GM21786 (cell line): ENCODE results near the gene TUB.

Experiments used
- ATAC-seq: cut with Tn5 transposase; IDR thresholded peaks from one replicate; pipeline ENCODE4 v1.9.1; 2021; ENCODE audit not compliant: unreplicated experiment

Gene TUB, protein sequence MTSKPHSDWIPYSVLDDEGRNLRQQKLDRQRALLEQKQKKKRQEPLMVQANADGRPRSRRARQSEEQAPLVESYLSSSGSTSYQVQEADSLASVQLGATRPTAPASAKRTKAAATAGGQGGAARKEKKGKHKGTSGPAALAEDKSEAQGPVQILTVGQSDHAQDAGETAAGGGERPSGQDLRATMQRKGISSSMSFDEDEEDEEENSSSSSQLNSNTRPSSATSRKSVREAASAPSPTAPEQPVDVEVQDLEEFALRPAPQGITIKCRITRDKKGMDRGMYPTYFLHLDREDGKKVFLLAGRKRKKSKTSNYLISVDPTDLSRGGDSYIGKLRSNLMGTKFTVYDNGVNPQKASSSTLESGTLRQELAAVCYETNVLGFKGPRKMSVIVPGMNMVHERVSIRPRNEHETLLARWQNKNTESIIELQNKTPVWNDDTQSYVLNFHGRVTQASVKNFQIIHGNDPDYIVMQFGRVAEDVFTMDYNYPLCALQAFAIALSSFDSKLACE

DNA sequence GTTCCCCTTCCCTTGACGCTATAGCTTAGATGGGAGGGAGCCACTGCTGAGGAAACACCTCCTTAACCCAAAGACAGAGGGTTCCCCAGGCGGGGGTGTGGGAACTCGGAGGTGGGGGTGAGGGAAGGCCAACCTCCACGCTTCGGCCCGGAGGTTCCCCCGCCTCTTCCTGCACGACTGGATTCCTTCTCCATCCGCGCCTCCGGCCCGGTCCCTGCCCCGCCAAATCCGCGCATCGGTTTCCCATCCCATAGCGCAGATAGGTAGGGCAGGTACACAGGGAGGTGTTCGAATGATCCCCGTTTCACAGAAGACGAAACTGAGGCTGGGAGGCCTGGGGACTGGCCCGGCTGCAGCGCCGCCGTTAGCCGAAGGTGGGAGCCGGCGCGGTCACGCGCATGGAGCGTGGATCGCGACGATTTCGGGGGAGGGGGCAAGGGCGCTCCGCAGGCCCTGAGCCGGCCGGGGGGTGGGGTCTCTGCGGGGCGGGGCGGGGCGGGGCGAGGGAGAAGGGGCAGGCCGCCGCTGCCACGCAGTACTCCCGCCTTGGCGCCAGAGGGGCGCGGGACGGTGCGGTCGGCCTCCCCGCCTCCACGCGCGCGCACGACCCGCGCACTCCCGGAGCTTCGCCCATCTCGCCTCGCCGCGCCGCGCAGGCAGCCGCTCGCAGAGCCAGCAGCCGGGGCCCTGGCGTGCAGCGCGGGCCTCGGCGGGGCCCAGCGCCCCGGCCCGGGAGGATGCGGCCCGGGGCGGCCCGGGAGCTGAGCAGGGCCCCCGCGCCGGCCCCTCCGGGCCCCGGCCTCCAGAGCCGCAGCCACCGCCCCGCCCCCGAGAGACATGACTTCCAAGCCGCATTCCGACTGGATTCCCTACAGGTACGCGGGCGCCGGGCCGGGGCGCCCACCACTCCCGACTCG, at the start of gene TUB:
Gene TUB (plus strand): TSS at position 538 of the 917 bp plus-strand sequence. CDS start 300 bp downstream, at position 838.
- ATAC-seq: no peak

DNA sequence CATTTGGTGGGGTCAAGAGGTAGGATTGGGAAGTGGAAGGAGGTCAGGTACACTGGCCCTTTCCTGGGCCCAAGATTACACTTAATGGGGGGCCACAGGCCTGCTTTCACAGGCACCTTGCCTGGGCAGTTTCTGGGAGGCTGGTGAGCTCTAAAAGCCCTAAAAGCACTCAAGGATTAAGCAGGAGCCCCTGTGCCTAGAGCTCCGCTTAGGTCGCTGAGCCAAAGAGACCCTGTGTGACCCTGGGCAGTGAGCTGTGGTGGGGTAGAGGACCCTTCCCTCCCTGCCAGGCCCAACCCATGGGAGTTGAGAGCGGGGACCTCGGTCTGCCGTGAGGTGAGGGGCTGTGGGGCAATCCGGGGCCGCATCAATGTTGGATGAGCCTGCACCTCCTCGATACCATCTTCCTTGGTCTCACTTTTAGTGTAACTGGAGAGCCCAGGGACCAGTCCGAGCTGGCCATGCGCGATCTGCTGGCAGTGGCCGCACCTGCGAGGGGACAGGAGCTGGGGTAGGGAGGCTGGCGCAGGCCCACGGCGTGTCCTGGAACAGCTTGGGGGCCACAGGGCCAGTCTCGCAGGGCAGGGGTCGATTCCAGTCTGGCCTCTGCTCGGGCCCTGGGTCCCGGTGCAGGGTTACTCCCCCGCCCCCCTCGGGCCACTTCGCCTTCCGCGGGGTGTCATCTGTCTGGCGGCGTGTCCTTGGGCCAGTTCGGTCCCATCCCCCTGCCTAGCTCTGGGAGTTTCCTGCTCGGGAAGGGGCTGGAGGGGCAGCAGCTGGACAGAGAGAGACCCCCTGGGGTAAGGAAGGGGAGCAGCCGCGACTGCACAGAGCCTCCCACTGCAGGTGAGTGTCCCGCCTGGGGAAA, 49.5 kb upstream of the TUB start:
- no peak for ATAC-seq

DNA sequence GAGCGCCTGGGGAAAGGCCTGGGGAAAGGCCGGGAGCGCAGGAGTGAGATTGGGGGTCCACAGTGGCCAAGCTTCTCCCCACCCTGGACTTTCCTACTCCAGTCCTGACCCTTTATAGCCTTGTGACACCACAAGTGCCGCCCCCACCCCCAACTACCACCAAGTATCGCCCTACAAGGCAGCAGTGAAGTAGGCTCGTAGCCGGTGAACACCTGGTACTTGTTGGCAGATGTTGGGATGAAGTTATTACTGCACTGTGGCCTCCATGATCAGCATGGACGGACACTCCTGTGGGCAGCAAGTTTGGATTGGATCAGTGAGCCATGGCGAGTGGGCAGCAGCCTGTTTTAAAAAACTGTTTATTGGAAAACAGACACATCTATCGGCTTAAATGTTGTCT, 48.9 kb upstream of the TUB start:
- no peak for ATAC-seq

GRCh38 chr11:8032576-8033304, 48.3 kb upstream of the TUB start:
- no peak for ATAC-seq

- peak; percentile 73 for ATAC-seq
These were observed 47.5 kb upstream of the TUB start for GRCh38 chr11:8033305-8034105.

GRCh38 chr11:8034106-8034585, 46.9 kb upstream of the TUB start:
- ATAC-seq: no peak

GRCh38 chr11:8034604-8035190, 46.3 kb upstream of the TUB start:
- ATAC-seq: no peak

GRCh38 chr11:8035200-8035855, 45.7 kb upstream of the TUB start:
- no peak for ATAC-seq

GRCh38 chr11:8036002-8036802, 44.8 kb upstream of the TUB start:
- ATAC-seq: no peak

DNA sequence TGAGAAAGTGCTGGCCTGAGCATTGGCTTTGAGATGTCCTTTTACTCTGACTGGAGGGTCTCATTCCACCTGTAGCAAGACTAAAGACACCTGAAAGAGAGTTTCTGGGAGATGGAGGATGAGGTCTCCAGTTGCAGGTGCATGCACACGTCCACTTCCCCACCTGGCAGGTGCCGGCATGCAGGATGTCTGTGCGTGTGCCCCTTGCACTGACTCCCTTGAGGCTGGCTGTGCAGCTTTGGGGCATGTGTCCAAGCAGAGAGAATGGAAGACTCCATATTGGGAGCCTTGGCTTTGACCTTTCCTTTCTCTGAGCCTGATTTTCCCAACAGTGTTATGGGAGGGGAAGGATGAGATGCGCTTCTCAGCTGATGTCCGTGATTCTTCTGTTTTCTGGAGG, 44.0 kb upstream of the TUB start:
- no peak for ATAC-seq

GRCh38 chr11:8038393-8038792, 42.6 kb upstream of the TUB start:
- no peak for ATAC-seq

DNA sequence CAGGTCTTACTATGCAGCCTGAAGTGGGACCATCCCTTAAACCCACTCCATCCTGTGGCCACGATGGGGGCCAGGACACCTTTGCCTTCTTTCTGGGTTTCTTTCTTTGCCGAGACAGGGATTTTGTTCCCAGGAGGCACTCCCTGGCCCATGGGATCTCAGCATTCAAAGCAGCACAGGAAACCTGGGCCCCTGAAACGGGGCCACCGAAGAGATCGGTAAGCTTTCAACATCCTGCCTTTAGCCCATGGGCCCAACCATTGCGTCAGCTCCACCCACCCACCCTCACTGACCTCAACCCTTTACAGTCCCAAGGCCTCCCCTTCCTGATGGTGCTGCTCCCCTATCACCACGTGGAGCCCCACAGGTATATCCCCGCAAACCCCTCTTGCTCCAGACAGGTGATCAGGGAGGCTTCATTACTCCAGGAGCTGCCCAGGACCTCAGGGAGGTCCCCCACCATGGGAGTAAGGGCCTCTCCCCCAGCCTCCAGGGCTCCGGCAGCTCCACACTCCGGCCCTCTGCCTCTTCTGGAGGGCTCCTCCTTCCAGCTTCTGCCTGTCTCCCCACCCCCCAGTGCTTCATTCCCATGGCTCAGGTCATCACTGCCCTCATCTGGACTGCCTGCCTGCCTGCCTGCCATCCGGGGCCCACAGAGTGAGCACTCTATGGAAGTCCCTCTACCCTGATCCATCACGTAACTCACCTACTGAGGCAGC, 42.0 kb upstream of the TUB start:
- no peak for ATAC-seq

DNA sequence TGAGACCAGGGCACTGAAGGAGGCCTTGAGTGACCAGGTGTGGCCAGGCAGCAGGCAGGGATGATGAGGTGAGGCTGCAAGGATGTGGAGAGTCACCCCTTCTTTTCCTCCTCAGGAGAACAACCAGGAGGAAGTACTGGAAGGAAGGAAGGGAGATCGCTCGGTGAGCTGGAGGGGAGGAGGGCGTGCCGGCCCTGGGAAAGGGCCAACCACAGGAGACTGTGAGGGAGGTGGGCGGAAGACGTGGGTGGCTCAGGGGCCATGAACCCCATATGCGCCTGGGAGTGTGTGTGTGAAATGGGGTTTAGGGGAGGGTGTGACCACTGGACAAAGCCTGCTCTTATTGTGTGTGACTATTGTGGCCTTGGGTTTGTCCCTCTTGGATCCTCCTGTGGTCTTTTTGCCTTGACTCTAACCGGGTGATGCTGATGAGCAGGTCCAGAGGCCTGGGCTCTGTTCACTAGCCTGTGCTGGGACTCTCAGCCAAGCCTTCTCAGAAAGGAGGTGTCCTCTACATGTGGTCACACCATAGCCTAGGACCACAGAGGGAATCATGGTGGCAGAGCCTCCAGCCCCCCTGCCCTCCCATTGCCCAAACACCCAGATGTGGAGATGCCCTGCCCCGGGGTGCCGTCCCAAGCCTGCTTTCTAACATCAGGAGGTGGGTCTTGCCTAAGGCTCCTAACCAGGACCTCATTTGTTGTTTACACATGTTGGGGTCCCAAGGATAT, 41.3 kb upstream of the TUB start:
- no peak for ATAC-seq

GRCh38 chr11:8040261-8040920, 40.6 kb upstream of the TUB start:
- no peak for ATAC-seq

DNA sequence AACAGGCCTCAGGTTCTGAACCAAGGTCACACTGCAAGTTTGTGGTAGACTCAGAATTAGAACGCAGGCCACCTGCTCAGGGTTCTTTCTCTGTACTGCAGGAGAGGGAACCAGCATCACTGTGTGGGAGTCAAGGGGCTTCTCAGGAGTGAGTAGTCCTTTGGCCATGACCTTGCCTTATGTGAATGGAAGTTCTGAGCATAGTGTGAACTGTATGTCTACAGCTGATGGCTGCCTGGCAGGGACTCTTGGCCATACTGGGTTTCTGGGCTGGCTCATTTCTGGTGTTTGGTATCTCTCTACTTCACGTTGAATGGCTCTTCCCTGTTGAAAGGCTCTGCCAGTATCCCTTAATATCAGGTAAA, 40.1 kb upstream of the TUB start:
- no peak for ATAC-seq

- ATAC-seq: no peak
These were observed 39.4 kb upstream of the TUB start for GRCh38 chr11:8041576-8041975.
